NCI-H446 (cell line): Measurements from ENCODE around the gene RAB3C.
"Not testable (repeated sequence)": the region's sequence is repeated elsewhere in the genome, so short reads cannot be mapped to it uniquely, and the experiment has no call there.

Source experiments
- DNase-seq, 2 experiments: peaks; one replicate each; lab custom pipeline; 2025; lab: John Stamatoyannopoulos, UW

The RAB3C gene

GRCh38 chr5:58602889-58603288 is 20.0 kb downstream of the RAB3C start:
- not testable (repeated sequence) for DNase-seq

GRCh38 chr5:58606064-58606463 is 23.2 kb downstream of the RAB3C start:
- DNase-seq: no peak

GRCh38 chr5:58615972-58616371 is 33.1 kb downstream of the RAB3C start:
- DNase-seq: no peak

GRCh38 chr5:58617241-58617640 is 34.4 kb downstream of the RAB3C start:
- no peak for DNase-seq

- DNase-seq: no peak
These were observed 37.5 kb downstream of the RAB3C start for GRCh38 chr5:58620336-58620735.

- peak in 1 of 2 experiments; percentile 5 for DNase-seq
These were observed 40.3 kb downstream of the RAB3C start for GRCh38 chr5:58622936-58623871.

- DNase-seq: no peak
These were observed 45.8 kb downstream of the RAB3C start for GRCh38 chr5:58628626-58629025.

GRCh38 chr5:58629271-58630159 is 46.6 kb downstream of the RAB3C start:
- peak in 1 of 2 experiments; percentile 4 for DNase-seq

- no peak for DNase-seq
These were observed 49.0 kb downstream of the RAB3C start for GRCh38 chr5:58631895-58632294.

- no peak for DNase-seq
These were observed 52.5 kb downstream of the RAB3C start for GRCh38 chr5:58635416-58635815.

- peak in 1 of 2 experiments; percentile 51 for DNase-seq
These were observed 57.1 kb downstream of the RAB3C start for GRCh38 chr5:58640011-58640410.

GRCh38 chr5:58641533-58641932 is 58.7 kb downstream of the RAB3C start:
- no peak for DNase-seq

- DNase-seq: no peak
These were observed 66.0 kb downstream of the RAB3C start for GRCh38 chr5:58648846-58649245.

GRCh38 chr5:58649716-58650115 is 66.8 kb downstream of the RAB3C start:
- no peak for DNase-seq

- DNase-seq: no peak
These were observed 70.6 kb downstream of the RAB3C start for GRCh38 chr5:58653521-58653920.

- DNase-seq: no peak
These were observed 83.3 kb downstream of the RAB3C start for GRCh38 chr5:58666141-58666540.

- peak in 1 of 2 experiments; percentile 3 for DNase-seq
These were observed 84.0 kb downstream of the RAB3C start for GRCh38 chr5:58666598-58667581.

GRCh38 chr5:58670582-58670981 is 87.7 kb downstream of the RAB3C start:
- DNase-seq: peak; percentile 19 to 55

- no peak for DNase-seq
These were observed 88.3 kb downstream of the RAB3C start for GRCh38 chr5:58671155-58671554.

- no peak for DNase-seq
These were observed 89.6 kb downstream of the RAB3C start for GRCh38 chr5:58672521-58672920.

- no peak for DNase-seq
These were observed 91.2 kb downstream of the RAB3C start for GRCh38 chr5:58674070-58674469.
